Pons (tissue), 1 donor: ENCODE measurements around the gene LYPD5.
A peak's percentile ranks its signal among the peaks of the same experiment; 100 is the strongest.
"Not testable (repeated sequence)": the region's sequence is repeated elsewhere in the genome, so short reads cannot be mapped to it uniquely, and the experiment has no call there.

Source experiments
- DNase-seq: peaks from one replicate; pipeline ENCODE4 v3.0.0-alpha.2; 2016; ENCODE audit warnings: low spot score

LYPD5 gene

DNA sequence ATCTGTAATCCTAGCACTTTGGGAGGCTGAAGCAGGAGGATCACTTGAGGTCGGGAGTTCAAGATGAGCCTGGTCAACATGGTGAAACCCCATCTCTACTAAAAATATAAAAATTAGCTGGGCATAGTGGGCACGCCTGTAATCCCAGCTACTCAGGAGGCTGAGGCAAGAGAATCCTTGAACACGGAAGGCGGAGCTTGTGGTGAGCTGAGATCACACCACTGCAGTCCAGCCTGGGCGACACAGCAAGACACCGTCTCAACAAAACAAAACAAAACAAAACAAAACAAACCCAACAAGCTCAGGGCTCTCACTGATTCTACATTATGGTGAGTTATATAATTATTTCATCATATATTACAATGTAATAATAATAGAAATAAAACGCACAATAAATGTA, 4.2 kb upstream of the LYPD5 start:
- DNase-seq, result not testable (repeated sequence)

- DNase-seq, result no peak
These were observed 2.2 kb upstream of the LYPD5 start for GRCh38 chr19:43804432-43804831.

- DNase-seq, result no peak
These were observed 2.6 kb downstream of the LYPD5 start for GRCh38 chr19:43799502-43800142.

GRCh38 chr19:43798546-43799409, 3.5 kb downstream of the LYPD5 start:
- no peak for DNase-seq

DNA sequence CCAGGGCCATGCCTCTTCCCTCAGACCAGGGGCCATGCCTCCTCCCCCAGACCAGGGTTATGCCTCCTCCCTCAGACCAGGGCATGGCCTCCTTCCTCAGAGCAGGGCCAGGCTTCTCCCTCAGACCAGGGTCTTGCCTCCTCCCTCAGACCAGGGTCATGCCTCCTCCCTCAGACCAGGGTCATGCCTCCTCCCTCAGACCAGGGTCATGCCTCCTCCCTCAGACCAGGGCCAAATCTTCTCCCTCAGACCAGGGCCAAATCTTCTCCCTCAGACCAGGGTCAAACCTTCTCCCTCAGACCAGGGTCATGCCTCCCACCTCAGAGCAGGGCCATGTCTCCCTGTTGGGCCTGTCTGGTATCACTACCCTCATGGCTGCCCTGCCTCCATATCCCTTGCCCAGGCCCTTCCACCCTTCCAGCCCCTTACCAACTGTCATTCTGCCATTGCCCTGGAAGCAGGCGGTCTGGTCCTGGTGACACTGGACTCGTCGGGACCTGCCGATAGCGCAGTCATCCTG, 4.2 kb downstream of the LYPD5 start:
- no peak for DNase-seq

DNA sequence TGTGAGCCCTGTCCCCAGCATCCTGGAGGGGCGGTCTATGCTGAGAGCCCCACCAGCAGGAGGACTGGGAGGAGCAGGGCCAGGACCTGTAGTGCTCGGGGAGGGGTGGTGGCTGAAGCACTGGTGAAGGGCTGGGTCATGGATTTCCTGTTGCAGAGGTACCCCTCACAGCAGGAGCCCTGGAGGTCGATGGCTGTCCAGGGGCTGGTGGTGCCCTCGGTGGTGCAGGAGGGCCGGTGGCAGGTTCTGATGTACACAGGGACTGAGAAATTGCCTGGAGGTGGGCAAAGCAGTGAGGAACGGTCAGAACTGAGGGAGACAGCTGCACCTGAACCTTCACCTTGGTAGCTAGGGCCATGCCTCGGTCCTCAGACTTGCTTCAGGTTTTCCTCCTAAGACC, 4.7 kb downstream of the LYPD5 start:
- no peak for DNase-seq

- peak; percentile 64 for DNase-seq
These were observed 5.1 kb downstream of the LYPD5 start for GRCh38 chr19:43797118-43797517.

GRCh38 chr19:43790587-43790986, 11.7 kb downstream of the LYPD5 start:
- DNase-seq, result no peak

- DNase-seq, result no peak
These were observed 13.2 kb downstream of the LYPD5 start for GRCh38 chr19:43789029-43789428.

GRCh38 chr19:43786665-43787064, 15.6 kb downstream of the LYPD5 start:
- DNase-seq, result no peak

DNA sequence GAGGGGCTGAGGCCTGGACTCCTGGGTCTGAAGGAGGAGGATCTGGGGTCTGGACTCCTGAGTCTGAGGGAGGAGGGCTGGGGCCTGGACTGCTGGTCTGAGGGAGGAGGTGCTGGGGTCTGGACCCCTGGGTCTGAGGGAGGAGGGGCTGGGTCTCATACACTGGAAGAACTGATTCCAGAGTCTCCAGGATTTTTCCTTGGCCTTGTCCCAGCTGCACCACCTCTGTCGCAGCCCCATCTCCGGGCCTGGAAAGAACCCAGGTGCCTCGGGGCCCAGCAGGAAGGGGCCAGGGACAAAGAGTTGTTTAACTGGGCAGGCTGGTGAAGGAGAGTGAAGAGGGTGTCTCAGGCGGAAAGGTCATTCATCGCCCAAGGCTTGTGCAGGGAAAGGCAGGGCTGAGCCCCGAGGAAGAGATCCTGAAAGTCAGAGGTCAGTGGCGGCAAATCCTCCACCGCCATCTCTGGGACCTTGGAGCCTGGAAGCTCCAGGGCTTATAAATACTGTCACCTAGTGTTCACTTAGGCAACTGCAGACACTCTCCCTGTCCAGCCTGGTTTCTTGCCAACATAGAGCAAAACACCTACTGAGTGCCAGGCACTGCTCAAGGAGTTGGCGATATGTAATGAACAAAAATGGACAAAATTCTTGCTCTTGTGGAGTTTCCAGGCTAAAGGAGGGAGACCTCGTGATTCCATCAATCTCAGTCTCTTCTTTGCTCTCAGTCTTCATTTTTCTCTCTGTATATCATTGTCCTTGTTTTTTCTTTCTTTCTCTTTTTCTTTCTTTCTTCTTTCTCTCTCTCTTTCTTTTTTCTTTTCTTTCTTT, 17.1 kb downstream of the LYPD5 start:
- DNase-seq, result peak; percentile 71

DNA sequence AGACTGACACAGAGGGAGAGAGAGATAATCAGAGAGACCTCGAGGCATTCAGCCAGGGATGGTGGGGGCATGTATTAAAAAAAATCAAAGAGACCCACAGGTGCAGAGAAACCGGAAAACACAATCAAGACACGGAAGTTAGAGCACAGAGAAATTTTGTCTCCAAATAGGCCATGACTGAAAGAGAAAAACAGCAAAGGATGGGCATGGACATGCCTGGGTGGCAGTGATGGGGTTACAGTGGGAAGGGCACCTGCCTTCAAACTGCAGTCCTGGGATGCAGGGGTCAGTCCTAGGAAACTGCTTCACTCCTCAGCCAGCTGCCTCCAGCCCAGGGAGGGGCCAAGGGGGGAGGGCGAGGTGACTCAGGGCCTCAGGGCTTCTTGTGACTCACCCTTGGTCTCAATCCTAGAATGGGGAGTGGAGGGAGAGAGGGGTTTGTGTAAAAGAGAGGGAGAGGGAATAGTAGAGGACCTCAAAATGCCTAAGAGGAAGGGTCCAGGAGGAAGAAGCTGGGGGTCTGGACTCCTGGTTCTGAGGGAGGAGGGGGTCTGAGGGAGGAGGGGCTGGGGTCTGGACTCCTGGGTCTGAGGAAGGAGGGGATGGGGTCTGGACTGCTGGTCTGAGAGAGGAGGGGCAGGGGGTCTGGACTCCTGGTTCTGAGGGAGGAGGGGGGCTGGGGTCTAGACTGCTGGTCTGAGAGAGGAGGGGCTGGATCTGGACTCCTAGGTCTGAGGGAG, 17.8 kb downstream of the LYPD5 start:
- DNase-seq, result no peak

- no peak for DNase-seq
These were observed 18.6 kb downstream of the LYPD5 start for GRCh38 chr19:43783636-43784035.

DNA sequence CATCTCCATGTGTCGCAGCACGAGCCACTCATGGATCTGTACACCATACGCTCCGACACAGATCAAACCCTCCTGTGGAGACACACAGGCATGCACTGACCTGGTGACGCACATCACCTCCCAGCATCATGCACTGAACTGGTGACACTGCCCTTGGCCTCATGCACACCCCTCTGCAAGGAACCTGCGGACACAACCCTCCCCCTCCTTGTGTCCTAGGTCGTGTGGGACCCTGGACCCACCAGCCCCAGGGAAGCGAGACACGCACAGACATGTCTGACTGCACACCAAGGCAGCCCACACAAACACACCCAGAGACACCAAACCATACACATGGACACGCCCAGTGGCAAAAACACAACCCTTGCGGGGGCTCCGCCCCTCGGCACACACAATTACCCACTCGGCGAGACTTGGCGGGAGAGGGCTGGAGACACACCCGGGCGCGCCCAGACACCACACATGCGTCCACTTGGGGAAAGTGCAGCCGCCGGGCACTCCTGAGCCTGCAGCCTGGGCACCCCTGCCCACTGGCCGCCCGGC, 19.5 kb downstream of the LYPD5 start:
- no peak for DNase-seq

DNA sequence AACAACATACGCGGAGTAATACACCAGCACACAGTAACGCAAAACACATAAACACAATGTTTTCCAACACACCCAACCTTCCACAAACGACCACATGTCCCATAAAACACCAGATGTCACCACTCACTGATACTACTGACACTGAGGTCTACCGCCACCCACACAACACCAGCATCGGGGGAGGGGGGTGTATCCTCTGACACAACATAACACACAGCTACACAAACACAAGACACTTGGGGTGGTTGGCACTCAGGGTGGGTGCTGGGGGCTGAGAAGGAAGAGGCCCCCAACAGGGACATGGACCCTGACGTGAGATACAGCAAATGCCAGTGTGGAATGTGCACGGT, 20.0 kb downstream of the LYPD5 start:
- no peak for DNase-seq

- no peak for DNase-seq
These were observed 20.5 kb downstream of the LYPD5 start for GRCh38 chr19:43781630-43782310.

DNA sequence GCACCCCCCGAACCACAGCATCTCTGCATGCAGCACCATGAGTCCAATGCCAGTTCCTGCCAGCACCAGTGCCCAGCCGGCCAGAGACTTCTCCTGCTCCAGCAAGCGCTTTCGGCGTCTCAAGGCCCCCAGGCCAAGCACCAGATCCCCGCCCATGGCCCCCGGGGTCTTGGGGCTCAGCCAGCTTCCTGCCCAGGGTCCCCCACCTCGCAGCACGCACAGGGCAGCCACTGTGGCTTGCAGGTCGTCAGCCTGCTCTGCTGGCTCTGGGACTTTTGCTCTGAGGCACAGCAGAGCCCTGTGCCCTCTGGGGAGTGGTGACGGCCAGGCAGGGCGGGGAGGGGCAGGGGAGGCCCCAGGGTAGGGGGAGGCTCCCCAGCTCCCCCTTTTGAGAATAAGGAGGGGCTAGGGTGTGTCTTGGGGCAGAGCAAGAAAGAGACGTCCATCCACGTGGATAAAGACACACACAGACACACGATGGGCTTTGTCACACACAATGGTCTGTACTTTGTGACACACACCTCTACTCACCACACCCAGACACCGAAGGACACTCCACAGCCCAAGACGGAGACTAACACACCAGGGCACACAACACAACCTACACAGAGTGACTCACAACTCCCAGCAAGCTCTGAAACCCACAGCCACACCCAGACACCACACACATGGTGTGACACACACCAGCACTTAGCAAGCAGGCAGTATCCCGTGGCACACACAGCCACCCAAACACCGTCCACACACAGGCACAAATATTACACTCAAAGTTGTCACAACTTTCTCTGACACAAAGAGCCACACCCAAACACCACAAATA, 21.3 kb downstream of the LYPD5 start, which contains the start of gene KCNN4:
Gene KCNN4 (minus strand): TSS at position 268 of the 820 bp plus-strand sequence. CDS start 112 bp downstream, at position 156.
- no peak for DNase-seq

GRCh38 chr19:43779820-43780219, 22.4 kb downstream of the LYPD5 start:
- DNase-seq, result no peak

GRCh38 chr19:43779147-43779819, 23.0 kb downstream of the LYPD5 start:
- no peak for DNase-seq
